Measurements from ENCODE around the gene HCK. TPM values are rescaled to one million over a fixed set of nuclear protein-coding genes. Genes with fewer than 3 reads are reported as not detected.
A peak's percentile ranks its signal among the peaks of the same experiment; 100 is the strongest.

HCK gene
- total RNA-seq, 1 donor from 2014 or later: 0.34 TPM

DNA sequence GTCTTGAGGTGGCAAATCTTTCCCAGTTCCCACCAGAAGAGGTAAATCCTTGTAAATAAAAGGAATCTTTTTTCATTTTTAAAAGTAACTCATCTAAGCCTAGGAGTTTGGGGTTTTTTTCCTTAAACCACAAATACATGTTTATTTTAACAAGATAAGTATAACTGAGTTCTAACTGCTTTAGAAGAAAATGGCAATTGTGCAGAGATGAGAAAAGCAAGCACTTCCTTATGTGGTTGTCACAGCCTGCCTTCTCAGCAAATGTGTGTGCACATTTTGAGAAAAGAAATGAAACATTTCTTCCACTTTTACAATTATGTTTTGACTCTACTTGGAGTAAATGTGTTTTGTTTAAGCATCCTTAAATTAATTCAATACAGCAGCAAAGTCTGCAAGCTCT, 17.7 kb downstream of the HCK start:
- Histone ChIP-seq H3K27ac (ENCODE audit: low read depth, low read length) (no peak overlapping the region), H3K9ac (ENCODE audit: low read length) (no peak overlapping the region), H3K4me1 (ENCODE audit: insufficient read depth, low read length) (no peaks in the 10 kb centered on the region), H3K4me2 (ENCODE audit: low read length) (no peak overlapping the region), H3K9me3 (ENCODE audit: insufficient read depth, low read depth, low read length) (no peaks in the 10 kb centered on the region), H3K79me2 (ENCODE audit: insufficient read depth, low read length) (no peaks in the 10 kb centered on the region), H3K27me3 (ENCODE audit: insufficient read depth, low read length) (peaks cover 10% of the 10 kb centered on the region), H4K20me1 (ENCODE audit: insufficient read depth, low read length) (no peaks in the 10 kb centered on the region), H3K4me3 (ENCODE audit: insufficient read depth, low read depth, low read length) (no peak overlapping the region), H2AFZ (ENCODE audit: low read depth, low read length) (no peak overlapping the region), H3K36me3 (ENCODE audit: insufficient read depth, low read length) (no peaks in the 10 kb centered on the region)
- Mint-ChIP-seq H3K27me3 (ENCODE audit: low read depth, unreplicated experiment) (peaks cover 6% of the 10 kb centered on the region), H3K27ac (ENCODE audit: unreplicated experiment) (no peak overlapping the region), H3K4me1 (ENCODE audit: low read depth, unreplicated experiment) (peaks cover 15% of the 10 kb centered on the region), H3K9me3 (ENCODE audit: unreplicated experiment) (no peaks in the 10 kb centered on the region), H3K36me3 (ENCODE audit: low read depth, unreplicated experiment) (no peaks in the 10 kb centered on the region), H3K4me3 (ENCODE audit: unreplicated experiment) (no peak overlapping the region)
- TF ChIP-seq EZH2 (IDR thresholded peaks at IDR 0.05; ENCODE audit: insufficient read depth, low read length): no peak
- no peak for TF ChIP-seq CTCF (IDR thresholded peaks at IDR 0.05; ENCODE audit: insufficient read depth, low read depth, low read length)
- DNase-seq (ENCODE audit: low read depth) (peak; percentile 12), FAIRE-seq (no peak)

DNA sequence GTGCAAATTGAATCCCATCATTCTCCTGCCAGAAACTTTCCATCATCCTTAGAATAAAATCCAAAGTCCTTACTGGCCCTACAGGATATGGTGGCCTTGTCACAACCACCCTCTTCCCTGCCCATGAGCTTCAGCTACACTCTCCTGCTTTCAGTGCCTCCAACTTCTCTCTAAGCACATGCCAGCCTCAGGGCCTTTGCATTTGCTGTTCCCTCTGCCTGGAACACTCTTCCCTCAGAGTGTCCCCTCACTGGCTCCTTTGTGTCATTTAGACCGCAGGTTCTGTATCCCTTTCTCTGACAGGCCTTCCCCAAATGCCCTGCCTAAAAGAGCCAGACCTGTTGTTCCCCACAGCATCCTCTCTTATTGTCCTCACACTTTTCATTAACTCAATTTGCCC, 18.2 kb downstream of the HCK start:
- Mint-ChIP-seq H3K4me1 (ENCODE audit: low read depth, unreplicated experiment) (peaks cover 15% of the 10 kb centered on the region), H3K36me3 (ENCODE audit: low read depth, unreplicated experiment) (no peaks in the 10 kb centered on the region), H3K9me3 (ENCODE audit: unreplicated experiment) (no peaks in the 10 kb centered on the region), H3K4me3 (ENCODE audit: unreplicated experiment) (no peak overlapping the region), H3K27ac (ENCODE audit: unreplicated experiment) (no peak overlapping the region), H3K27me3 (ENCODE audit: low read depth, unreplicated experiment) (peaks cover 9% of the 10 kb centered on the region)
- Histone ChIP-seq H2AFZ (ENCODE audit: low read depth, low read length) (no peak overlapping the region), H3K79me2 (ENCODE audit: insufficient read depth, low read length) (no peaks in the 10 kb centered on the region), H3K4me2 (ENCODE audit: low read length) (no peak overlapping the region), H3K27me3 (ENCODE audit: insufficient read depth, low read length) (peaks cover 14% of the 10 kb centered on the region), H3K9ac (ENCODE audit: low read length) (no peak overlapping the region), H3K9me3 (ENCODE audit: insufficient read depth, low read depth, low read length) (no peaks in the 10 kb centered on the region), H3K36me3 (ENCODE audit: insufficient read depth, low read length) (no peaks in the 10 kb centered on the region), H3K4me1 (ENCODE audit: insufficient read depth, low read length) (no peaks in the 10 kb centered on the region), H4K20me1 (ENCODE audit: insufficient read depth, low read length) (no peaks in the 10 kb centered on the region), H3K27ac (ENCODE audit: low read depth, low read length) (no peak overlapping the region), H3K4me3 (ENCODE audit: insufficient read depth, low read depth, low read length) (no peak overlapping the region)
- no peak for FAIRE-seq
- DNase-seq (ENCODE audit: low read depth): no peak
- TF ChIP-seq CTCF (IDR thresholded peaks at IDR 0.05; ENCODE audit: insufficient read depth, low read depth, low read length): no peak
- no peak for TF ChIP-seq EZH2 (IDR thresholded peaks at IDR 0.05; ENCODE audit: insufficient read depth, low read length)

DNA sequence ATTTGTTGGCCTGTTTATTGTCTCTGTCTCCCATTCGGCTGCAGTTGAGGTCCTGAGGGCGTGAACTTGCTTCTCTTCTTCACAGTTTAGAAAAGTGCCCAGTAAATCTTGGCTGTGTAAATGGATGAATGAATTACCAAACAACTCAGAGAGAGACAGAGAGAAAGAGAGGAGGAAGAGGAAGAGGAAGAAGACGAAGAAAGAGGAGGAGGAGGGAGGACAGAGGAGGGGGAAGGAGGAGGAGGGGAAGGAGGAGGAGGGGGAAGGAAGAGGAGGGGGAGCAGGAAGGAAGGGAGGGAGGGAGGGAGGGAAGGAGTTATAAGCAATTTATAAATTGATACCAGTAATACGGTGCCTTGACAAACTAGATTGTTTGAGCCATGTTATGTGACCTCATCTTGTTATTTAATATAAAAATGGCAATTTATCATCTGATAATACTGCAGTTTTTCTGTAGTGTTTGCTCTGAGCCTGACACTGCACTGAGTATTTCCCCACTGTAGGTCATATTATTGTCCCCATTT, 18.7 kb downstream of the HCK start:
- Mint-ChIP-seq H3K4me1 (ENCODE audit: low read depth, unreplicated experiment) (peaks cover 15% of the 10 kb centered on the region), H3K9me3 (ENCODE audit: unreplicated experiment) (no peaks in the 10 kb centered on the region), H3K27me3 (ENCODE audit: low read depth, unreplicated experiment) (peaks cover 13% of the 10 kb centered on the region), H3K4me3 (ENCODE audit: unreplicated experiment) (no peak overlapping the region), H3K27ac (ENCODE audit: unreplicated experiment) (no peak overlapping the region), H3K36me3 (ENCODE audit: low read depth, unreplicated experiment) (no peaks in the 10 kb centered on the region)
- Histone ChIP-seq H3K9me3 (ENCODE audit: insufficient read depth, low read depth, low read length) (no peaks in the 10 kb centered on the region), H3K36me3 (ENCODE audit: insufficient read depth, low read length) (no peaks in the 10 kb centered on the region), H3K27ac (ENCODE audit: low read depth, low read length) (no peak overlapping the region), H2AFZ (ENCODE audit: low read depth, low read length) (no peak overlapping the region), H3K79me2 (ENCODE audit: insufficient read depth, low read length) (no peaks in the 10 kb centered on the region), H3K4me1 (ENCODE audit: insufficient read depth, low read length) (no peaks in the 10 kb centered on the region), H3K27me3 (ENCODE audit: insufficient read depth, low read length) (peaks cover 18% of the 10 kb centered on the region), H4K20me1 (ENCODE audit: insufficient read depth, low read length) (no peaks in the 10 kb centered on the region), H3K4me2 (ENCODE audit: low read length) (no peak overlapping the region), H3K4me3 (ENCODE audit: insufficient read depth, low read depth, low read length) (no peak overlapping the region), H3K9ac (ENCODE audit: low read length) (no peak overlapping the region)
- FAIRE-seq (no peak), DNase-seq (ENCODE audit: low read depth) (no peak)
- TF ChIP-seq EZH2 (IDR thresholded peaks at IDR 0.05; ENCODE audit: insufficient read depth, low read length) (no peak), CTCF (IDR thresholded peaks at IDR 0.05; ENCODE audit: insufficient read depth, low read depth, low read length) (no peak)
